GM06990 (cell line): ENCODE results near the gene PTCHD1.
A peak's percentile ranks its signal among the peaks of the same experiment; 100 is the strongest.

Source experiments
- DNase-seq: peaks from one replicate; pipeline ENCODE4 v3.0.0-alpha.2; 2011; ENCODE audit not compliant: insufficient read length; ENCODE audit errors: extremely low read depth
- H3K27me3 ChIP-seq: replicated peaks from 2 replicates; pipeline ENCODE4 v1.6.0; 2011; ENCODE audit warnings: low read length; ENCODE audit not compliant: control insufficient read depth, insufficient read depth
- H3K36me3 ChIP-seq: 2 replicates; pipeline ENCODE4 v1.5.1; 2011; ENCODE audit warnings: low read length; ENCODE audit not compliant: control insufficient read depth, insufficient read depth
- H3K4me3 ChIP-seq: replicated peaks from 2 replicates; pipeline ENCODE4 v1.5.1; 2011; ENCODE audit warnings: low read depth, mild to moderate bottlenecking, control low read depth, low read length
- CTCF ChIP-seq: IDR thresholded peaks from 2 replicates; pipeline ENCODE4 v1.5.1; 2011; ENCODE audit warnings: low read length, control low read depth, mild to moderate bottlenecking, inconsistent platforms; ENCODE audit not compliant: insufficient read depth, poor library complexity, severe bottlenecking

PTCHD1 gene

GRCh38 chrX:23334848-23335599, at the start of gene PTCHD1:
TSS of gene PTCHD1 (plus strand) at chrX:23334849. CDS start at chrX:23334876, 27 bp downstream.
- DNase-seq, result peak; percentile 11
- Histone ChIP-seq H3K27me3 (no peaks in the 10 kb centered on the region), H3K36me3 (no peaks in the 10 kb centered on the region), H3K4me3 (no peak within 1 kb of the TSS)
- no peak for TF ChIP-seq CTCF

GRCh38 chrX:23286731-23287130, 47.9 kb upstream of the PTCHD1 start:
- Histone ChIP-seq H3K36me3 (no peaks in the 10 kb centered on the region), H3K27me3 (no peaks in the 10 kb centered on the region), H3K4me3 (no peak overlapping the region)
- TF ChIP-seq CTCF, result no peak
- no peak for DNase-seq

GRCh38 chrX:23287191-23287725, 47.4 kb upstream of the PTCHD1 start:
- no peak for DNase-seq
- Histone ChIP-seq H3K36me3 (no peaks in the 10 kb centered on the region), H3K27me3 (no peaks in the 10 kb centered on the region), H3K4me3 (no peak overlapping the region)
- no peak for TF ChIP-seq CTCF

- H3K36me3 ChIP-seq, result no peaks in the 10 kb centered on the region
- no peaks in the 10 kb centered on the region for H3K27me3 ChIP-seq
- H3K4me3 ChIP-seq, result no peak overlapping the region
- no peak for DNase-seq
- no peak for TF ChIP-seq CTCF
Measured at GRCh38 chrX:23292354-23292987, 42.2 kb upstream of the PTCHD1 start.

- H3K4me3 ChIP-seq, result no peak overlapping the region
- TF ChIP-seq CTCF, result no peak
- no peaks in the 10 kb centered on the region for H3K36me3 ChIP-seq
- DNase-seq, result no peak
- no peaks in the 10 kb centered on the region for H3K27me3 ChIP-seq
Measured at GRCh38 chrX:23292988-23293651, 41.5 kb upstream of the PTCHD1 start.
